Kidney epithelial cell (primary cell): ENCODE data around the gene LPAR1. TPM values are rescaled to one million over a fixed set of nuclear protein-coding genes. Genes with fewer than 3 reads are reported as not detected.

Source experiments
- DNase-seq: peaks from one replicate; pipeline ENCODE4 v3.0.0-alpha.2; 2010; ENCODE audit warnings: low read depth
- H3K27me3 ChIP-seq: 2 replicates; pipeline ENCODE4 v1.6.0; 2011; ENCODE audit warnings: low read length; ENCODE audit not compliant: control insufficient read depth, insufficient read depth
- H3K36me3 ChIP-seq: 2 replicates; pipeline ENCODE4 v1.5.1; 2011; ENCODE audit warnings: low read length; ENCODE audit not compliant: control insufficient read depth, insufficient read depth
- H3K4me3 ChIP-seq: 2 replicates; pipeline ENCODE4 v1.5.1; 2011; ENCODE audit warnings: low read depth, mild to moderate bottlenecking, control low read depth, low read length
- total RNA-seq: library from RNA; depleted of rRNA; stranded (reverse); fragments of >200 nt; gene quantifications from 2 replicates; pipeline ENCODE4 v1.2.3, GENCODE V29; 2015
- TF ChIP-seq, protein P1 (sequence below): IDR thresholded peaks from 2 replicates; pipeline ENCODE4 v1.5.1; 2011; ENCODE audit warnings: mild to moderate bottlenecking, moderate library complexity, low read length, control low read depth, inconsistent platforms; ENCODE audit not compliant: insufficient read depth, poor library complexity, severe bottlenecking

The LPAR1 gene
- total RNA-seq, 1 donor from 2014 or later = 6.4 TPM

DNA sequence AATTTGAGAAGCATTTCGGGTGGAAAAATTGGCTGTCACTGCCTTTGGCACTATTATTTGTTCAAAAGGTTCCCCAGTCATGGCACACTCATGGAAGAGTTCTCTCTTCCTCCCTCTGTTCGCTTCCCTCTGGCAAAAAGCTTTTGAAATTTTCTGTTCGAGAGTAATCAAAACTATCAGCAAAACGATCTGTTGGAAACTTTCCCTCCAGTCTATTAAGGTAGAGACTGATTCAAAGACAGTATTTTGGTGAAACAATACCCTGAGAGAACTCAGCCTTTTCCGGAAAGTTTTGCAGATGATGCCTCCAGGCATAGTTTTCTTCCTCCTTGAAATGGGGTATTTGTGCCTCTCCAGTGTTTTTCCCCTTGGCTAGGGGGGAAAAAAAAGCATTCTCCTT is 3.6 kb upstream of the LPAR1 start:
- DNase-seq = no peak
- no peaks in the 10 kb centered on the region for H3K27me3 ChIP-seq
- no peaks in the 10 kb centered on the region for H3K36me3 ChIP-seq
- TF ChIP-seq, protein P1, sequence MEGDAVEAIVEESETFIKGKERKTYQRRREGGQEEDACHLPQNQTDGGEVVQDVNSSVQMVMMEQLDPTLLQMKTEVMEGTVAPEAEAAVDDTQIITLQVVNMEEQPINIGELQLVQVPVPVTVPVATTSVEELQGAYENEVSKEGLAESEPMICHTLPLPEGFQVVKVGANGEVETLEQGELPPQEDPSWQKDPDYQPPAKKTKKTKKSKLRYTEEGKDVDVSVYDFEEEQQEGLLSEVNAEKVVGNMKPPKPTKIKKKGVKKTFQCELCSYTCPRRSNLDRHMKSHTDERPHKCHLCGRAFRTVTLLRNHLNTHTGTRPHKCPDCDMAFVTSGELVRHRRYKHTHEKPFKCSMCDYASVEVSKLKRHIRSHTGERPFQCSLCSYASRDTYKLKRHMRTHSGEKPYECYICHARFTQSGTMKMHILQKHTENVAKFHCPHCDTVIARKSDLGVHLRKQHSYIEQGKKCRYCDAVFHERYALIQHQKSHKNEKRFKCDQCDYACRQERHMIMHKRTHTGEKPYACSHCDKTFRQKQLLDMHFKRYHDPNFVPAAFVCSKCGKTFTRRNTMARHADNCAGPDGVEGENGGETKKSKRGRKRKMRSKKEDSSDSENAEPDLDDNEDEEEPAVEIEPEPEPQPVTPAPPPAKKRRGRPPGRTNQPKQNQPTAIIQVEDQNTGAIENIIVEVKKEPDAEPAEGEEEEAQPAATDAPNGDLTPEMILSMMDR = no peak
- no peak overlapping the region for H3K4me3 ChIP-seq

DNA sequence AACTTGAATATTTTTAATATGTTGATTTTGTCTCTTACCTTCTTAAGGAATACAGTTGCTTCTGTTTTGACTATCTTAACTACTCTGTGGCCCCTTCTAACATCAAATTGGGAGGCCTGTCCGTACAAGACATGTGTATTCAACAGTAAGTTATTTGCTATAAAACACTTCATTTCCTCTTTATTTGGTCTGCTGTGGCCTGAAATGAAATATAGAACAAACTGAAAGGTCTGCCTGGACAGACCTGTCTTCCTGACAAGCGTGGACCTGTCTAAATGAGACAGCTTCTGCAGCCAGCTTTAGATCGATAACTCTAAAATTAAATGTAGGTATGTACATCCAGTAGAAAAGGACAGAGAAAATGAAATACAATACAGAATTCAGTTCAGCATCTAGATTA is 2.2 kb upstream of the LPAR1 start:
- no peaks in the 10 kb centered on the region for H3K36me3 ChIP-seq
- DNase-seq = no peak
- no peaks in the 10 kb centered on the region for H3K27me3 ChIP-seq
- no peak overlapping the region for H3K4me3 ChIP-seq
- TF ChIP-seq, protein P1 = no peak

DNA sequence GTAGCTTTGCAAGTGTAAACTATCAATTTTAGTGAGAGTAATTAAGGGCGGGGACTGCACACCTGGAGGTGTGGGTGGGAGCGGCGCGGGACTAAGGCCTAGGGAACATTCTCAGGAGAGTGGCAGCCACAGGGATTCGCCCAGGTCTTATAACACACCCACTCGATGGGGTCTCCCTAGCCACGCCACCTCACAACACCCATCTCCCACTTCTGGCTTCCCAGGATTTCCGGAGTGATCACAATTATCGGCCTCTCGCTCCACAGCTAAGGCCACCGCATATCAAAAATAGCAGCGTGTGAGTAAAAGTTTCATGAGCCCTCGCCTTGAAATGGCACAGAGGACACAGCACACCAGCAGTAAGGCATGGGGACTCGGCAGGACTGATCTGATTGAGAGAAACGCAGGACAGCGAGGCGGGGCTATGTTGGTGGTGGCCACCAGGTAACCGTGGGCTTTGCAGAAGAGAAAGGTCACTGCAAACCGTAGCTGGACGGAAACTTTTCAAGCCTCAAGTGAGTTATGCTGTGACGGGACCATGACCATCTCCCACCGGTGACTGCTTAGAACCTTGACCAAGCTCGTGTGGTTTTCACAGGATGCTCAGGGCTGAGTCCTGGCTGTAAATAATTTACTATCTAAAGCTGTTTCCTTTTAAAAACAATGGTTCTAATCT is 1.1 kb upstream of the LPAR1 start:
- peak overlapping the region; percentile 66 for H3K4me3 ChIP-seq
- TF ChIP-seq, protein P1 = no peak
- no peak for DNase-seq
- H3K27me3 ChIP-seq = no peaks in the 10 kb centered on the region
- no peaks in the 10 kb centered on the region for H3K36me3 ChIP-seq

DNA sequence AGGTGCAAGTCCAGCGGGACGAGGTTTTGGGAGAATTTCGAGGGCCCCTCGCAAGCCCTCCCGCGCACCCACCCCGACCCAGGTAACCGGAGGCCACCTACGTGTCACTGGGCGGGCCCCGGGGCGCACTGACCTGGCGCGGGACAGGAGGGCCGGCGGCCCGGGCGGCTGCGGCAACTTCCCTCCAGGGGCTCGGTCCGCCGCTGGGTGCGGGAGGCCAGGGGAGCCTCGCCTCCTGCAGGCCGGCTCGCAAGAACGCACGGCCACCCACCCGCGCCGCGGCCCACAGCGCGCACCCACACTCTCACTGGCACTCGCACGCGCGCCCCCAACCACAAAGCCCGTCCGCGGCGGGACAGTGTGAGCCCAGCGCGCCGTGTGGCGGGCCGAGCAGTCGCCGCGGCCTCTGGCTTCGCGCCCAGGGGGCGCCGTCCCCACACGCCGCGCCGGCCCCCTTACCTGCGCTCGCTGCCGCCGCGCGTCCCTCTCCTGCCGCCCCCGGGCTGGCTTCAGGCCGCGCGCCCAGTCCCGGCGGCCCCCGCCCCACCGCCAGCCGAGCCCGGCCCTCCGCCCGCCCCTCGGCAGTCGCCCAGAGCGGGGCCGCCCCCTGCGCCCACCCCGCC is 451 bp downstream of the LPAR1 start:
- no peaks in the 10 kb centered on the region for H3K36me3 ChIP-seq
- H3K27me3 ChIP-seq = no peaks in the 10 kb centered on the region
- TF ChIP-seq, protein P1 = no peak
- DNase-seq = no peak
- peak overlapping the region; percentile 66 for H3K4me3 ChIP-seq

DNA sequence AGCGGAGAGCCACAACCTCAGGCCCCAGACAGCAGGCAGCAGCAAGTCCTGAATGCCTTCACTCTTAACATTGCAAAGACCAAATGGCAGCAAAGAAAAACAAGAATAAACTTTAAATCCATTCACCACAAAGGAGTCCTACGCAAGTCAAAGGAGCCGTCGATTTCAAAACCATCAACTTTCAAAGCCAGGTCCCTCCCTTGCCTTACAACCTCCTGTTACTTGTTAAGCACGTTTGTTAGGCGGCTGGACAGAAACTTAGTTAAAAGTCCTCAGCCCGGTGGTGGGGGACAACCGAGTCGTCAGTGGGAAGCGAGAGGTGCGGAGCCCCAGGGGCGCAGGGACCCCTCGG is 938 bp downstream of the LPAR1 start:
- TF ChIP-seq, protein P1 = no peak
- DNase-seq = no peak
- no peaks in the 10 kb centered on the region for H3K27me3 ChIP-seq
- H3K4me3 ChIP-seq = peak overlapping the region; percentile 66
- H3K36me3 ChIP-seq = no peaks in the 10 kb centered on the region

- Histone ChIP-seq H3K36me3 (no peaks in the 10 kb centered on the region), H3K4me3 (peak overlapping the region; percentile 66), H3K27me3 (no peaks in the 10 kb centered on the region)
- TF ChIP-seq, protein P1 = no peak
- DNase-seq = no peak
Measured at GRCh38 chr9:111036946-111037345, 1.3 kb downstream of the LPAR1 start.
